Measurements from ENCODE around the gene CFD.
"Not testable (repeated sequence)": the region's sequence is repeated elsewhere in the genome, so short reads cannot be mapped to it uniquely, and the experiment has no call there.

Gene CFD

DNA sequence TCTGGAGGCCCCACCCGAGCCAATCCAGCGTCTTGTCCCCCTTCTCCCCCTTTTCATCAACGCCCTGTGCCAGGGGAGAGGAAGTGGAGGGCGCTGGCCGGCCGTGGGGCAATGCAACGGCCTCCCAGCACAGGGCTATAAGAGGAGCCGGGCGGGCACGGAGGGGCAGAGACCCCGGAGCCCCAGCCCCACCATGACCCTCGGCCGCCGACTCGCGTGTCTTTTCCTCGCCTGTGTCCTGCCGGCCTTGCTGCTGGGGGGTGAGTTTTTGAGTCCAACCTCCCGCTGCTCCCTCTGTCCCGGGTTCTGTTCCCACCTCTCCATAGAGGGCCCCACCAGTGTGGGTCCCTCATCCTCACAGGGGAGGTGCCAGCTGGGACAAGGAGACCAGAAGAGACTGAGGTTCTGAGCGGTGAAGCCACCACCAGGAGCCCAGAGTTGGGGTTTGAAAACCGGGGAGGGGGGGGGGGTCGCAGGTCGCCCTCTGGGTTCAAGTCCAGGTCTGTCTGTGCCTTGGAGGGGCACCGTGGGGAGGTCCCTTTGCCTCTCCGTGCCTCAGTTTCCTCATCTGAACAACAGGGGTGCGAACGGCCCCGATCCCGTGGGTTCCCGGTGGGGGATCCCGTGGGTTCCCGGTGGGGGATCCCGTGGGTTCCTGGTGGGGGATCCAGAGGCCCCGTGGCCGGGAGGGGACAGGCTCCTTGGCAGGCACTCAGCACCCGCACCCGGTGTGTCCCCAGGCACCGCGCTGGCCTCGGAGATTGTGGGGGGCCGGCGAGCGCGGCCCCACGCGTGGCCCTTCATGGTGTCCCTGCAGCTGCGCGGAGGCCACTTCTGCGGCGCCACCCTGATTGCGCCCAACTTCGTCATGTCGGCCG, 7.1 kb upstream of the CFD start, which contains the start of gene ELANE:
Gene ELANE, plus strand, starts transcription at position 168 of the 878 bp plus-strand sequence. Its CDS starts 26 bp downstream, at position 194.
- DNase-seq: no peak

GRCh38 chr19:853014-853585, 6.4 kb upstream of the CFD start:
- no peak for DNase-seq

DNA sequence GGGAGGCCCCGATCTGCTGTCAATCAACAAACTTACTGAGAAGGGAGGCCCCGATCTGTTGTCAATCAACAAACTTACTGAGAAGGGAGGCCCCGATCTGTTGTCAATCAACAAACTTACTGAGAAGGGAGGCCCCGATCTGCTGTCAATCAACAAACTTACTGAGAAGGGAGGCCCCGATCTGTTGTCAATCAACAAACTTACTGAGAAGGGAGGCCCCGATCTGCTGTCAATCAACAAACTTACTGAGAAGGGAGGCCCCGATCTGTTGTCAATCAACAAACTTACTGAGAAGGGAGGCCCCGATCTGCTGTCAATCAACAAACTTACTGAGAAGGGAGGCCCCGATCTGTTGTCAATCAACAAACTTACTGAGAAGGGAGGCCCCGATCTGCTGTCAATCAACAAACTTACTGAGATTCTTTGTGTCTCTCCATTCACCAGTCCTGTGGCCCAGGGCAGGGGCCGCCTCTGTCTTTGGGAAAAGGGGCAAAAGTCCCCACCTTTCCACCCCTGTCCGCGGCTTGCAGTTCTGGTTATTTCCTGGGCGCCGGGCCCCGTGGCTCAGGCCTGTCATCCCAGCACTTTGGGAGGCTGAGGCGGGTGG, 5.7 kb upstream of the CFD start:
- not testable (repeated sequence) for DNase-seq

DNA sequence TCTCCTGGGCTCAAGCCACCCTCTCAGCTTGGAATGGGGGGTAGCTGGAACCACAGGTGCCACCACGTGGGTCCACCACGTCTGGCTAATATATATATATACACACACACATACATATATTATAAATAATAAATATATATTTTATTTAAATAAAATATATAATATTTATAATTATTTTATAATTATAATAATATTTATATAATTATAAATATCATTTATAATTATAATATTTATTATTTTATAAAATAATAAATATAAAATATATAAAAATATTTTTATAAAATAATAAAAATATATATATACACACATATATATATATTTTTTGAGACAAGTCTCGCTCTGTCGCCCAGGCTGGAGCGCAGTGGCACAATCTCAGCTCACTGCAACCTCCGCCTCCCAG, 4.9 kb upstream of the CFD start:
- no peak for DNase-seq

- no peak for DNase-seq
These were observed 4.3 kb upstream of the CFD start for GRCh38 chr19:855142-855541.

- DNase-seq: no peak
These were observed 3.8 kb upstream of the CFD start for GRCh38 chr19:855566-856120.

DNA sequence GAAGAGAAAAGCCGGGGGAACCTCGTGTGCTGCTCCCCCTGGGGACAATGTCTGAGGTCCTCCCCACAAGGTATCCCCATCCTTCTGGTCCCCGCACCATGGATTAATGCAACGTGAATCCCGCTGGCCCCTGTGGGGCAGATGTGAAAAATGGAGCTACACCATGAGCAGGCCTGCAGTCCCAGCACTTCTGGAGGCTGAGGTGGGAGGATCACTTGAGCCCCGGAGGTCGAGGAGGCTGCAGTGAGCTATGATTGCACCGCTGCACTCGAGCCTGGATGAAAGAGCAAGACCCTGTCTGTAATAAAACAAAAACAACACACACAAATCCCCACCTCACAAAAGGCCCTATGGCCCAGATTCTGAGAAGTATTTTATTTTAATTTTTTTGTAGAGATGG, 1.2 kb upstream of the CFD start:
- no peak for DNase-seq

- no peak for DNase-seq
These were observed 1.8 kb downstream of the CFD start for GRCh38 chr19:861141-861755.

DNA sequence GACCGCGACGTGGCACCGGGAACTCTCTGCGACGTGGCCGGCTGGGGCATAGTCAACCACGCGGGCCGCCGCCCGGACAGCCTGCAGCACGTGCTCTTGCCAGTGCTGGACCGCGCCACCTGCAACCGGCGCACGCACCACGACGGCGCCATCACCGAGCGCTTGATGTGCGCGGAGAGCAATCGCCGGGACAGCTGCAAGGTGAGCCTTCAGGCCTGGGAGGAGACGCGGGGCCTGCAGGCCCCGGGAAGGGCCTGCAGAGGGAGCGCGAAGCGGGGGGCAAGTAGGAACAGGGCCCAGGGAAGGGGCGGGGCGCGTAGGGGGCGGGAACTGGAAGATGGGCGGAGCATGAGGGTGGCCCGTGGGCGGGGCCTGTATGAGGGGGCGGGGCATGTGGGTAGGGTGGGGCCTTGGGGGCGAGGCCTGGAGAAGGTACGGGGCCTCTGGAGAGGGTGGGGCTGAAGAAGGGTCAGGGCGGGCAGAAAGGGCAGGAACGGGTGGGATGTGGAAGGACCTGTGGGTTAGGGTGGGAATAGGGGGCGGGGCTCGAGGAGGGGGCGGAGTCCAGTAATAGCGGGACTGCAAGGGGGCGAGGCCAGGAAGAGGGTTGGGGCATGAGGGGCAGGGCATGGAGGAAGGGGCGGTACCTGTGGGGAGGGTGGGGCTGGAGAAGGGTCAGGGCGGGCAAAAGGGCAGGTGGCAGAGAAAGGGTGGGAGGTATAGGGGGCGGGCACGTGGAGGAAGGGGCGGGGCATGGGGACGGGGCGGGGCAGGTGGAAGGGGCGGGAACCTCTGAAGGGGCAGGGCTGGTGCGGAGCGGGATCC, 2.5 kb downstream of the CFD start:
- DNase-seq: no peak

GRCh38 chr19:862581-863314, 3.3 kb downstream of the CFD start:
- peak; percentile 42 for DNase-seq

DNA sequence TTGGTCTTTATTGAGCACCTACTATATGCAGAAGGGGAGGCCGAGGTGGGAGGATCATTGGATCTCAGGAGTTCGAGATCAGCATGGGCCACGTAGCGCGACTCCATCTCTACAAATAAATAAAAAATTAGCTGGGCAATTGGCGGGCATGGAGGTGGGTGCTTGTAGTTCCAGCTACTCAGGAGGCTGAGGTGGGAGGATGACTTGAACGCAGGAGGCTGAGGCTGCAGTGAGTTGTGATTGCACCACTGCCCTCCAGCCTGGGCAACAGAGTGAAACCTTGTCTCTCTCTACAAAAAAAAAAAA, 3.8 kb downstream of the CFD start:
- no peak for DNase-seq

DNA sequence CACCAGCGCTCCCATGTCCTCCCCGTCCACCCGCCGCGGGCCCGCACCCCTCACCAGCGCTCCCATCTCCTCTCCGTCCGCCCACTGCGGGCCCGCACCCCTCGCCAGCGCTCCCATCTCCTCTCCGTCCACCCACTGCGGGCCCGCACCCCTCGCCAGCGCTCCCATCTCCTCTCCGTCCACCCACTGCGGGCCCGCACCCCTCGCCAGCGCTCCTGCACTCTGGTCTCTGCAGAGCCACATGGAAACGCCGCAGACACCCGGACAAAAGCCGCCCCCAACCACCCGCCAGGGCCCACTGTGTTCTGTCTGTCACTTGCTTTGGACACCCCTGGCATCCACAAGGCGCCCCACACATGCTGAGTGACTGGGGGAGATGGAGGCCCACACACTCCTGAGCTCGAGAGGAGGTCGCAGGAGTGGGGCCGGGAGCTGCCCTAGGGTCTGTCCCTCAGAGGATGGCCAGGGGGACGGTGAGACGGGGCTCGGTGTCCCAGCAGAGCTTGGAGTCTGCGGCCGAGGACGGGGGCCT, 7.4 kb downstream of the CFD start:
- DNase-seq: no peak

GRCh38 chr19:867301-867793, 7.9 kb downstream of the CFD start:
- DNase-seq: peak; percentile 33

DNA sequence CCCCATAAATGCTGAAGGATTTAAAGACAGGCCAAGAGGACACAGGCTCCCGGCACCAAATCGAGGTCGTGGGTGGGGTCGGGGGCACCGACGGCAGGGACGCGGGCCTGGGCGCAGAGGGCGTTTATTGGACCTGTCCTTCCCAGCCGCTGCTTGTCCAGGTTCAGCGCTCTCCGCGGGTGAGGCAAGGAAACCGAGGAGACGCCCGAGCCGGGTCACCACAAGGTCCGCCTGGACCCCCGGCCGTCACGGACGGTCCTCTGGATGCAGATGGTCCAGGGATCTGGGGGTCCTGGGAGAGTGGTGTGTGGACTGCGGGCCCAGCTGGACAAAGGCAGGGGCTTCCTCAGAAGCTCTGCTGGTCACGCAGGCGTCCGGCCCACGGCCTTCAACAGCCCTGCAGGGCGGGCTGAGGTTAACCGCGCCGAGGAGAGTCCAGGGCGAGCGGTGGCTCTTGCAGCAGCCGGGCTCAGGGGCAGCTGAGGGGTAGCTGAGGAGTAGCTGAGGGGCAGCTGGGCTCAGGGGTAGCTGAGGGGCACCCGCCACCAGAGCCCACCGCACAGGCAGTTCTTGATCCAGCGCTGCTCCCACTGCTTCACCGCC, 8.5 kb downstream of the CFD start:
- no peak for DNase-seq

DNA sequence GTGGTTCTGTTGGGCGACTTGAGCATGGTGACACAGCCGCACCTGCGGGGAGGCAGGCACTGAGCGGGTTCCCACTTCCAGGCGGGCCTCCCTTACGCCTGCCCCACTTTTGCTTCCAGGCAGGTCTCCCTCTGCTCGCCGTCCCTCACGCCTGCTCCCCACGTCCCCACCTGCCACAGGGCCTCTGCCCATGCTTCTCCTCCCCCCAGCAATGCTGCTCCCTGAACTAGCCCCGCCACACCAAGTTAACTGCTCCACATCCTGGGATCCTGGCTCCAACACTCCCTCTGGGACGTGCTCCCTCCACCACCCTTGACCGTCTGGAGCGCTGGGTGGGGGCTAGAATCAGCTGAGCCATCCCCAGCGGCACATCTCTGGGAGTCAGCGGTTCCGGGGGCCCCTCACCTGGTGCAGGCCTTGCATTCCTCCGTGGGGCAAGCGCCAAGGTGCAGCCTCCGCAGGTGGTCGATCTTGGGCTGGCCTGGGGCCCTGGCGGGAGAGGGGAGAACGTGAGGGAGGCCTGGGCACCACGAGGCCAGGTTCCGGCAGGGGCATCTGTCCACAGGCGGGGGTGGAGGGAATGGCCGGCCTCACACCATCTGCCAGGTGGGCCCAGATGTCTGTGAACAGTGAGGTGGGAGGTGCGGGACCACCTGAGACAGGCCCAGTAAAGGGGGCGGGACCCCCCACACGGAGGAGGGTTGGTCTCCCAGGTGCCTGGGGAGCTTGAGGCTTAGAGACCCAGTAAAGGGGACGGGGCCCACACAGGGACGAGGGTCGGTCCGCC, 9.2 kb downstream of the CFD start:
- no peak for DNase-seq

DNA sequence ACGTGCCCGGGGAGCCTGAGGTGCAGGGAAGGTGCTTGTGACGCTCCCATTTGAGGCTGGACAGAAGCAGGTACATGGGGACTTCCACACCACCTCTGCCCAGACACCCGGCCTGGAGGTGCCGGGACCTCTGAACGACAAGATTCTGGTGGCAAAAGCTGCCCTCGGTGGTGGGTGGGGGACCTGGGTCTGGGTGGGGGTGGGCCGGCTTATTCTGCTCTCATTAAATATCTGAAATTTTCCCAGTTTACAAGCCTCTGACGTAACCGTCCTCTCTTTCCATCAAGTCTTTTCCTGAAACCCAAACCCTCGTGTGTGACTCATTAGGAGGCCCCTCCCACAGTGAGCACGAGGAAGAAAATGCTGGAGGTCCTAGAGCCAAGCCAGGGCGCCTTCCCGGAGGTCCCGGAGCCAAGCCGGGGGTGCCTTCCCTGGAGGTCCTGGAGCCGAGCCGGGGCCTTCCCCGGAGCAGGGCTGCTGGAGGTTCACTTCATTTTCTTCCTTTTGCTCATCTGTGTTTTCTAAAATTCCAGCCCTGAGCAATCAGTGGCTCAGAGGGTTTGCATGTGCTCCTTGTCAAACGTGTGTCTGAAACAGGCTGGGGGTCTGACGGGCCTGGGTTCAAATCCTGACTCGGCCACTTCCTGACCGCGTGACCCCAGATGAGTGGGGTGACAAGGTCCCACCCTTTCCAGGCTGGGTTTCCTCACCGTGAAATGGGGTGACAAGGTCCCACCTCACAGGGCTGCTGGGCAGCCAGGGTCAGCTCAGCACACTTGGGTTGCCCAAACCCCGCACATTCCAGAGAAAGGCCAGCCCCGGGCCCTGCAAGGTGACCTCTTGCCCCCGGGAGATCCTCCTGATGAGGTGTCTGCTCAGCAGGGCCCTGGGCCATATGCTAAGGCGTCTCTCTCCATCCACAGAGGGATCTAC, 10.0 kb downstream of the CFD start:
- DNase-seq: peak; percentile 97

- DNase-seq: no peak
These were observed 10.8 kb downstream of the CFD start for GRCh38 chr19:870314-870713.

- DNase-seq: no peak
These were observed 11.5 kb downstream of the CFD start for GRCh38 chr19:870963-871401.
